HG02970 (cell line): ENCODE results near the gene IPO4.
A peak's percentile ranks its signal among the peaks of the same experiment; 100 is the strongest.
"Not testable (repeated sequence)": the region's sequence is repeated elsewhere in the genome, so short reads cannot be mapped to it uniquely, and the experiment has no call there.

Experiments
- ATAC-seq: cut with Tn5 transposase; IDR thresholded peaks from one replicate; pipeline ENCODE4 v1.9.1; 2021; ENCODE audit warnings: mild to moderate bottlenecking, moderate library complexity, moderate number of reproducible peaks; ENCODE audit not compliant: unreplicated experiment, low FRiP score

Gene IPO4

DNA sequence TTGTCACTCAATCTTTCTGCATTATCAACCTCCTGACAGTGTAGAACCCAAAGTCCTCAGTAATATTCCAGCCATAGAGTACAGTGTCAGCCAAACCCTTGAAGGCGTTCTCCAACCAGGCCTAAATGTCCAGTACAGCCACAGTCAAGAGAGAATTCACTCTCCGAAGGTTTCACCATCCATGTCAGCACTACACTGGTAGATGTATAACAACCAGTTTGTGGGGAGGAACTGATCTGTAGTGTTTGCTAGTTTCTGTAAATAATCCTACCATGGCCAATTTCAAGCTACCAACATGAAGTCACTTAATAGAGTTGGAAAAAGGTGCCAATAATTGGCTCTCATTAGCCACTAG is 27.7 kb upstream of the IPO4 start:
- ATAC-seq: no peak

- ATAC-seq: peak; percentile 52
These were observed 27.1 kb upstream of the IPO4 start, which contains the start of gene MDP1 for GRCh38 chr14:24215495-24216344. Gene MDP1 (minus strand): TSS chr14:24216066. CDS start chr14:24215955, 111 bp downstream.

GRCh38 chr14:24213866-24214662 is 25.4 kb upstream of the IPO4 start:
- no peak for ATAC-seq

DNA sequence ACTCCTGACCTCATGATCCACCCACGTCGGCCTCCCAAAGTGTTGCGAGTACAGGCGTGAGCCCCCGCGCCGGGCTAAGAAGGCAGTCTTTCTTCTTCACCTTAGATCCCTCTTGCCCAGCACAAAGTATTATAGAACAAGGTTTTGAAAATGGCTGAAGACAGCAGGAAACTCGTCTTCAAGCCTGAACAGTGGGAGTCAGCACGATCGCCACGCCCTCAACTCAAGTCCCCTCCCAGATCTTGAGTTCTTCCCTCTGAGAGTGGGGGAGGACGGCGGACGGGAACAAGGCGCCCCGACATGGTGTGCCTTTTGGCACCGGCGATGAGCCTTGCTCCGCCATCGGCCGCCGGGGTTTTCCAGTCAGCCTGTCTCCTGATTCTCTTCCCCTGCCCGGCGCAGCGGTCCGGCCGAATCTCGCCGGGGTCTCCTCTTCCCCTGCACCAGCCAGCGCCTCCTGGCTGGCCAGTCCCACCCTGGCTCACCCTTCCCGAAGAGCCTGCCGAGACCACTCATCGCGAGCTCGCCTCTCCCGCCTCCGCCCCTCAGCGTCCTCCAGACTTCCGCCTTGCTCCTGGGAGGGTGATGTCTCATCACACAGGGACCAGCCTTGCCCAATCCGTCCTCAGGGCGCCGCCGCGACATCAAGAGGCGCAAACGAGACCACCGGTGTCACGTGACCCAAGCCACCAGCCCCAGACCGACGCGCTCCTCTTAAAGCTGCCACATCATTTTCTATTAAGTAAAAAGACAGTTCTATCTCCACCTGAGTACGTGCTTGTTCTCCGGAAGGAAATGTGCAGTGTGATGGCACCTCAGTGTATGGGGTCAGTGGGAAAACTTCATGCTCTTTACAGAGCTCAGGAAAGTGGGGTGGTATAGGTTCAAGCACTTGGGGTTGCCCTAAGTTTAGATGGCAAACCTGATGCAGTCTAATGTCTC is 24.6 kb upstream of the IPO4 start, which contains the start of gene CHMP4A:
TSS of gene CHMP4A (minus strand) at position 565 of the 942 bp plus-strand sequence. CDS start at position 516, 49 bp downstream.
- ATAC-seq: peak; percentile 75

DNA sequence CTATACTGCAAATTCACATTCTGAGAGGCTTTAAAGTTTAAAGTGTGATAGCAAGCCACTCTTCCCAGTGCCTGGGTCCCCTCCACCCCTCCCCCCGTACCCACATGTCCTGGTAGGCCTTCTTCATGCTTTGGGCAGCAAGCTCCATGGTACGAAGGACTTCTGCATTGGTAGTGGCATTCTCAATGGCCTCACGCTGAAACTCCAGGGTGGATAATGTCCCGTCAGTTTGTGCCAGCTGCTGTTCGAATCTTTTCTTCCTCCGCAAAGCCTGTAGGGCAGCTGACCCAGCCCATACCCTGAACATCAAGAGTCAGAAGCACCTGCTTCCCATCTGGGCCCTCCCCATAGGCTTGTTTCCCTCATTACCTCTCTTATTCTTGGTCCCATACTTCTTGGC is 22.7 kb upstream of the IPO4 start:
- ATAC-seq: no peak

DNA sequence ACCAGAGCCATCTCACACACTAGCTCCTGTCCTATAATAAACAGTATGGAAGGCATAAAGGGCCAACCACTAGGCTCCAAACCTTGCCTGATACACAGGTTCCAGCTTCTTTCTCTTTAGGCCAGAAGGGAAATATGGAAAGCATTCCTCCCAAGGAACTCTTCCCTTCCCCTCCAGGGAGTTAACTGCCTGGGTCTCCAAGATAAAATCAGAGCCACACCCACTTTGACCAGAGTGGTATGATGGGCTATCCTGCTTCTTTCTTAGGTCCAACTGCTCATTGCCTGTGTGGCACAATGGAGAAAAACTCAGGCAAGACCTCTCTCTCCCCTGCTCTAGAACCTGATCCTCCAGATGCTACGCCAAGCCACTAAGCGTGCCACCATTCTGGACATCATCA is 19.0 kb upstream of the IPO4 start:
- ATAC-seq: no peak

DNA sequence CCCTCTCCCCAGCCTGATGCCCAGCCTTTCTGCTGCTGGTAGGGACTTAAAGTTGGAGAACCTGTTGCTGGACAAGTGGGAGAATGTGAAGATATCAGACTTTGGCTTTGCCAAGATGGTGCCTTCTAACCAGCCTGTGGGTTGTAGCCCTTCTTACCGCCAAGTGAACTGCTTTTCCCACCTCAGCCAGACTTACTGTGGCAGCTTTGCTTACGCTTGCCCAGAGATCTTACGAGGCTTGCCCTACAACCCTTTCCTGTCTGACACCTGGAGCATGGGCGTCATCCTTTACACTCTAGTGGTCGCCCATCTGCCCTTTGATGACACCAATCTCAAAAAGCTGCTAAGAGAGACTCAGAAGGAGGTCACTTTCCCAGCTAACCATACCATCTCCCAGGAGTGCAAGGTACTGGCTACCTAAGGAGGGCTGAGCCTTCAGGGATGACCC is 18.5 kb upstream of the IPO4 start:
- ATAC-seq: no peak

- no peak for ATAC-seq
These were observed 17.9 kb upstream of the IPO4 start for GRCh38 chr14:24206260-24207103.

GRCh38 chr14:24204163-24205146 is 15.8 kb upstream of the IPO4 start:
- no peak for ATAC-seq

- ATAC-seq: not testable (repeated sequence)
These were observed 14.8 kb upstream of the IPO4 start for GRCh38 chr14:24203249-24203886.

- not testable (repeated sequence) for ATAC-seq
These were observed 13.9 kb upstream of the IPO4 start for GRCh38 chr14:24202538-24202937.

- ATAC-seq: no peak
These were observed 10.4 kb upstream of the IPO4 start for GRCh38 chr14:24198814-24199524.

DNA sequence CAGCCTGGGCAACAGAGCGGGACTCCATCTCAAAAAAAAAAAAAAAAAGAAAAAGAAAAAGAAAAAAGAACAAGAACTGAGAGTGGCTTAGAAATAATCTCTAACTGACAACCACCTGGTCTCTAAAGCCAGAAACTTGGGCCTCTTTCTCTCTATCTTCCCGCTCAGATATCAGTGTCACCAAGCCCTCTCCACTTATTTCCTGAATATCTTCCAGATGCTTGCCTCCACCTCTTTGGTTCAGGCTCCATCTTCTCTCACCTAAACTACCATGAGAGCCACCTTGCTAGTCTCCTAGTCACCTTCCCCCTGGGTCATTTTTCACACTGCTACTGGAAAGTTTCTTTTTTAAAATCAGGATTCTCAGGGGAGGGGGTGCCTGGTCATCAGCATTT is 8.4 kb upstream of the IPO4 start:
- ATAC-seq: no peak

DNA sequence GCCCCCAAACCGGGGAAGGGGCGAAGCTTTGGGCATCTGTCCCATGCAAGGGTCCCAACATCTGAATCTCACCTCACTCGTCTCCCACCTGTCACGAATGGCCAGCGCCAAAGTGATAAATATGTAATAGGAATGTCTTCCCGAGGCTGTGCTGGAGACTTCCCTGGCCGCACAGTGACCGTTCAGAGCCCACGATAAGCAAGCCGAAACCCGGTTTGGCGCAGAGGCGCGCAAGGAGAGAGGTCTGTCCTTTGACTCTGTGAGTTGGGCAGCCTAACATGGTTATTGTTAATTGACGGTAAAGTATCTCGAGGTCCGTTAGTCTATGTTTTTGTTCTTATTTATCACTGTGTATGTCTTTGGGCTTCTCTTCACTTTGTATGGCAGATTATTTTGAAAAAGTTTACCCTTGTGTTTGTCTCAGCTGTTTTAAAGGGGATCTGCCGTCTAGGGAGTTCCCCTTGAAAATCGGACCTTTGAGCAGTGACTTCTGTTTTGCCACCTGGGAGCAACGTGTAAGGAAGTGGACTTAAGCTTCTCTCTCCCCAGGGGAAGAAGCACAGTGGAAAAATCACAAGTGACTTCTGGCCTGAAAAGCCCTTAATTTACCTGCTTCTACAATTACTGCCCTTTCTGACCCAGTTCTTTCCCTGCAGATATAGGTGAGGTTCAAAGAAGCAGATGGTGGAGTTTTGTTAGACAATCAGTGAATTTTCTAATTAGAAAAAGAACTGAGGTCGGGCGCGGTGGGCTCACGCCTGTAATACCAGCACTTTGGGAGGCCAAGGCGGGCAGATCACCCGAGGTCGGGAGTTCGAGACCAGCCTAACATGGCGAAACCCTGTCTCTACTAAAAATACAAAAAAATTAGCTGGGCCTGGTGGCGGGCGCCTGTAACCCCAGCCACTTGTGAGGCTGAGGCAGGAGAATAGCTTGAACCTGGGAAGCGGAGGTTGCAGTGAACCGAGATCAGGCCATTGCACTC is 7.7 kb upstream of the IPO4 start:
- ATAC-seq: peak; percentile 26

DNA sequence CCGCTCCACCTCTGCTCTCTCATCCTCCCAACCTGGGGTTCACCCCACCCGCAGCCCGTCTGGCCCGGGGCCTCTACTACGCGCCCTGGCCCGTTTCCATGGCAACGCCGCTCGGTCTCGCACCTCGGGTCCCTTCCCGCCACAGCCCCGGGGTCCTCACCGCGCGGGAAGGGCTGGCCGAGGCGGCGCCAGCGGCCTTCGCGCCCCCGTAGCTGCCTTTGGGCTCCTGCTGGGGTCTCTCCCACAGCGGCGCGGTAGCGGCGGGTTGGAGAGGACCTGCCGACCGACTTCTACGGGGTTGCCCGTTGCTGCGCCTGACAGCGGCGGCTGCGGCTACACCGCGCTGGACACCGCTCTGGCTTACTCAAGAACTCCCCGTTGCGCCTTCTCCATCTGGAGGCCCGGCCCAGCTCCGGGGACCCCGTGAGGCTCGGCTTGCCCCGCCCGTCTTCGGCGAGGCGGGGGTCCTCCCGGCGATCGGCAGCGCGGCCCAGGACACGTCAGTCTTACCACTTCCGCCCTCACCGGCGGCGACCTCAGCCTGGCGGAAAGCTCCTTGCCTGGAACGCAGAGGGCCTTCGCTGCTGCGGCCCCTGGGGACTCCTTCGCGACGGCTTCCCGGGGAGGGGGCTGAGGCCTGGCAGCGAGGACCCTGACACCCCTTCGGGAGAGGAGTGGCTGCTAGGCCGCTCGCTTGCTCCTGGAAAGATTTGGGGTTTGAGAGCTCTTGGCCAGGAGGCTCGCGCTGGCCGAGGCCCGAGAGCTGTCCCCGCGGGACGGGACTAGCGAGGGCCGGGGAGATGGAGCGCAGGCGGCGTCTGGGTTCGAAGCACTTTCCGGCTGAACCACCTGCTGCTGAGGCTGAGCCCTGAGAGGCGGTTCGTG is 6.8 kb upstream of the IPO4 start, which contains the start of gene TM9SF1:
TSS of gene TM9SF1 (minus strand) at position 256 of the 885 bp plus-strand sequence. CDS start 422 bp downstream, outside the sequence.
- ATAC-seq: peak; percentile 66
